ENCODE results near the gene ITIH1.

Gene ITIH1

DNA sequence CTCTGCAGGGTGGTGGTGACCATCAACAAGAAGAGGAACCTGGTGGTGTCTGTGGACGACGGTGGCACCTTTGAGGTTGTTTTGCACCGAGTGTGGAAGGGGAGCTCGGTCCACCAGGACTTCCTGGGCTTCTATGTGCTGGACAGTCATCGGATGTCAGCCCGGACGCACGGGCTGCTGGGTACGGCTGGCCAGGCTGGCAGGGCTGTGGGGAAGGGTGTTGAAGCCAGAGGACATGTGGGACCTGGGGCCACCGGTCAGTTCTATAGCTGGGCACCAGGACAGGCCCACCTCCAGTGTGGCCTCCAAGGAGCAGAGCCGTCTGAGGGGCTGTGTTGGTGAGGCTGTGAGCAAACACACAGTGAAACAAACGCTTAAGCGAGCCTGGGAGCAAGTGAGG, 13.3 kb downstream of the ITIH1 start:
- no peak for DNase-seq

DNA sequence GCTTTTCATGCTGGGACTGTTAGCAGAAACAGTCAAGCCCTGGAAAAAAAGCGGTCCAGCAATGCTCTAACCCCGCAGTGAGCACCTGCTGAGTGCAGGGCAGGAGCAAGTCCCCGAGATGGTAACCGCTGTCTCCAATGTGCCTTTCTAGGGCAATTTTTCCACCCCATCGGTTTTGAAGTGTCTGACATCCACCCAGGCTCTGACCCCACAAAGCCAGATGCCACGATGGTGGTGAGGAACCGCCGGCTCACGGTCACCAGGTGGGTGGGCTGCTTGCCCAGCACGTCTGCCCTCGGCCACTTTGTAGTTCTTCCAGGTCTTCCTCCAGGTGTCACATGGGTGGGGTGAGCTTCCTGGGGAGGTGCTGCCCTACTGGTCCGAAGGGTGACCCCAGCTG, 14.0 kb downstream of the ITIH1 start:
- no peak for DNase-seq

DNA sequence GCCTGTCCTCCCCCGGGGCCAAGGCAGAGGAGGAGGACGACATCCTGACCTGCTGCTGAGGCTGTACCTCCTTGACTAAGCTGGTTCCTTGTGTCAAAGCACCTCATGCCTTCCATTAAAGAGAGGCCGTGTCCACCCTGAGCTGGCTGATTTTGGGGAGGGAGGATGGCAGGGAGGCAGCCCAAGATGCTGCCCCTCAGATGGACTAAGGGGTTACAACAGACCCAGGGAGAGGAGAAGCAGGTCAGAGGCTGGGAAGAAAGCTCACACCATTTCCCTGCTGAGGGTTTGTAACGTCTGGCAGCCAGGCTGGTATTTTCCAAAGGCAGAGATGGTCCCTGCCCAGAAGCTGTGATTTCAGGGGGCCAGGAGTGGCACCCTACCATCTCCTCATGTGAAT, 14.5 kb downstream of the ITIH1 start:
- no peak for DNase-seq

DNA sequence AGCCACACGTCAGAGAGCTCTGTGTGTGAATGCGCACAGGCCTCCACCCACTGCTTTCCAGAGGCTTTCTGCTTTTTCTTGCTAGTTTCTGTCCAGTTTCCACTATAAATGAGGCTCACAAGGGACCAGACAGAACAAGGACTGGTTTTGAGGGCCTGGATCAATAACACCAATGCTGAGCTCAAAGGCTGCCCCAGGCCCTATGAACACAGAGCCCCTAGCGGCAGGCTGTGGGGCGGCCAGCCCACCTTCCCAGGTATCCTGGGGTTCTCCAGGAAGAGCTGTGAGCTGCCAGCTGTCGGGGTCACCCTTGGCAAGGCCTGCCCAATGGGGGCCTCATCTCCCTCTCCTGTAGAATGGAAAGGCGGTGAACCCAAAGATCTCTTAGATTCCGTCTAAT, 15.0 kb downstream of the ITIH1 start:
- no peak for DNase-seq

DNA sequence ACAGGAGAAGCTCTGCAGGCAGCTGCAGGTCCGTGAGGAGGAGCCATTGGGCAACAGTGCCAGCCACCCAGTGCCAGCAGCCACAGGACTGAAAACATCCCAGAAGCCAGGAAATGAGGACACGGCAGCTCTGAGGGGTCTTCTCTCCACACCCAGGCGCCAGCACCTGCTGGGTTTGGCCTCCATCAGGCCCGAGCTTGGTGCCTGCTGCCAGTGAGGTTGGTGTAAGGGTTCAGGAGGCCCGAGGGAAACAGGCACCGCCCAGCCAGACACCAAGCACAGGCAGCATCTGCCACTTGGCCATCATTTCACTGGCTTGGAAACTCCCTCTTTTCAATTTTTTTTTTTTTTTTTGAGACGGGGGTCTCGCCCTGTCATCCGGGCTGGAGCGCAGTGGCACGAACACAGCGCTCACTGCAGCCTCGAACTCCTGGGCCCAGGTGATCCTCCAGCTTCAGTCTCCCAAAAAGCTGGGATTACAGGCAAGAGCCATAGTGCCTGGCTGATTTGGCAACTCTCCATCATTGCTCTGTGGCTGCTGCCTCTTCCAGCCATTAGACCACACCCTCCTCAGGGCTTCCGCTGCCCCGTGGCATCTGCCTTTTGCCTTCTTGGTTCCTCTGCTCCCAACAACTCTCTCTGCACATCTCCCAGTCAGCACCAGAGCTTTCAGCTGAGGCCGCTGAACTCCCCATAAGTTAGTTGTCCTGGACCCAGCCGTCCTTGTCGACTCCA, 15.7 kb downstream of the ITIH1 start:
- no peak for DNase-seq

DNA sequence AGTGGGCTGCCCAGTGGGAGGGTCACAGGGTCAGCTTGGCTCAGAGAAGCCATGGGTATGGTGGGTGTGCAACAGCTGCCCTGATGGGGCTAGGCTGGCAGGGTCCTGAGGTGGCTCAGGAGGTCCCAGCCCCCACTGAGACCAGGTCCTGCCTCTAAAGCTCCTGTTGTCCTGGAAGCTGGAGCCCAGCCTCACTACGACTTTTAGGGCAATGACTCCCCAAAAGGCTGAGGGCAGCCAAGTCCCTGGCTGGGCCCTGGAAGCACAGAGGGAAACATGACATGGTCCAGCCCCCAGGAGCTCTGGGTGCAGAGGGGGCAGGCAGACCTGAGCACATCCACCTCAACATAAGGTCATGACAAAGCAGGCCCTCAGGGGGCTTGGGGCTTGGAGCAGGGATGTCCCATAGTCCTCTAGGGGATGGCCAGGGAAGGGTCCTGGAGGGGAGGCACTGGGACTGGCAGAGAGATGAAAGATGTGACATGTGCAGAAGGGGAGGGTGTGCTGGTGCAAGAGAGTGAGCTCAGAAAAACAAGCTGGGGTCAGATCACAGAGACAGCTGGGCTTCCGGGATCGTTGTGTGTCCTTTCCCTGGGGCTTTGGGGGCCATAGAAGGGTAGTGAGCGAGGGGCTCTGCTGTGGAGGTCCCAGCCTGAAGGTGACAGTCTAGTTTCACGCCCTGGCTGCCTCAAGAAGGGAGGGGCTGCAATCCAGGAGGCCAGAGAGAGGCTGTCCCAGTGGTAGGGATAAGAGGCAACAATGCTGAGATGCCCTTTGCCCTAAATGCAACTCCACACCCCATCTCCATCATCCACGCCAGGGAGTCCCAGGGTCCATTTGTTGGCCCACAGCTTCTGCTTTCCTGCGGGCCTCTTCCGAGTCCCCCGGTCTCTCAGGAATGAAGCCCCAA, 16.6 kb downstream of the ITIH1 start:
- no peak for DNase-seq

DNA sequence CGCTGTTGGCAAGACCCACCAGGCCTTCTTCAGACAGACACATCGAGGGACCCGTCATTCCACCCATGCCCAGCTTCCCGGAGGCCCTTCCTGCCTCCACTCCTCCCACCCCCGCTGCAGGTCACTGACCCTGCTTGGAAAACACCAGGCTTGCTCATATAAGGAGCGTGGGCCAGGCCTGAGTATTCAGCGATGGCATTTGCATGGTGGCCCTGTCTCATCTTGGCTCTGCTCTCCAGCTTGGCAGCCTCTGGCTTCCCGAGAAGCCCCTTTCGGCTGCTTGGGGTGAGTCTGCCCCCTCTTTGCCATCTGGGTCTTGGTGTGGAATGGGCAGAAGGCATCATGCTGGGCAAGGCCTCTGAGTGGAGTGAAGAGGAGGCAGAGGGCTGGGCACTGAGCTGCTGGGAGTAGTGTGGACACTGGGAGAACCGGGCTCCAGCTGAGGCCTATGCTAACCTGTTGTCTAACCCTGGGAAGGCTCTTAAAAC, 17.3 kb downstream of the ITIH1 start, which contains the start of gene ITIH3:
Gene ITIH3 (plus strand): TSS at position 185 of the 488 bp plus-strand sequence. CDS start 8 bp downstream, at position 193.
- no peak for DNase-seq

DNA sequence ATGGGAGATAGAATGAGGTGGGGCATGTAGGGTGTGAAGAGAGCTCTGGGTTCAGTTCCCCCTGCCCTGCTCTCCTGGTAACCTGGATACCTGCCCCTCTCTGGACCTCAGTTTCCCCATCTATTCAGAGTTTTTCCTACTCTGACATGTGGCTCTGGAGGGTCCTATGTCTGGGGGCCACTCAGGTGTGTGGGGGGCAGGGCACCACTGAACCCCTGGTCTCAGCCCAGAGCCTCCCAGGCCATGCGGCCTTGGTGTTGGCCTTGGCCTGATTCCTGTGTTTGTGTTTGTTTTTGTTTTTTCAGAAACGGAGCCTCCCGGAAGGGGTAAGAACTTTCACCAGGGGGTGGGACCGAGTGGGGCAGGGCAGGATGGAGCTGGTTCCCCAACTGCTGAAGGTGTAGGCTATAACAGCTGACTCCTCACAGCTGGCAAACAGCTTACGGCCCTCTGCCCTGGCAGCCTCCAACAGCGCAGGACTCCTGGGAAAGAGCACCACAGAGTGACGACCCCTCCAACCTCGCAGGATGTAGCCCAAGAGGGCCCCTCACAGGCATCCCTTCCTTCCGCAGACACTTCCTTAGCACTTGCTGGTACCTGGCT, 18.0 kb downstream of the ITIH1 start:
- DNase-seq = no peak

DNA sequence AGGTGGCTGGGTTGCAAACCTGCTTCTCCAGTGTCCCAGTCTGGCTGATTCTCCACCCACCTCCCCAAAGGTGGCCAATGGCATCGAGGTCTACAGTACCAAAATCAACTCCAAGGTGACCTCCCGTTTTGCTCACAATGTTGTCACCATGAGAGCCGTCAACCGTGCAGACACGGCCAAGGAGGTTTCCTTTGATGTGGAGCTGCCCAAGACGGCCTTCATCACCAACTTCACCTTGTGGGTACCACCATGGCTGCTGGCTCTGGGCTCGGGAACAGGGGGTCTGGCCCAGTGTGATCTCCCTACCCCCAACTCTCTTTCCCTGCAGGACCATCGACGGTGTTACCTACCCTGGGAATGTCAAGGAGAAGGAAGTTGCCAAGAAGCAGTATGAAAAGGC, 19.0 kb downstream of the ITIH1 start:
- DNase-seq = no peak

DNA sequence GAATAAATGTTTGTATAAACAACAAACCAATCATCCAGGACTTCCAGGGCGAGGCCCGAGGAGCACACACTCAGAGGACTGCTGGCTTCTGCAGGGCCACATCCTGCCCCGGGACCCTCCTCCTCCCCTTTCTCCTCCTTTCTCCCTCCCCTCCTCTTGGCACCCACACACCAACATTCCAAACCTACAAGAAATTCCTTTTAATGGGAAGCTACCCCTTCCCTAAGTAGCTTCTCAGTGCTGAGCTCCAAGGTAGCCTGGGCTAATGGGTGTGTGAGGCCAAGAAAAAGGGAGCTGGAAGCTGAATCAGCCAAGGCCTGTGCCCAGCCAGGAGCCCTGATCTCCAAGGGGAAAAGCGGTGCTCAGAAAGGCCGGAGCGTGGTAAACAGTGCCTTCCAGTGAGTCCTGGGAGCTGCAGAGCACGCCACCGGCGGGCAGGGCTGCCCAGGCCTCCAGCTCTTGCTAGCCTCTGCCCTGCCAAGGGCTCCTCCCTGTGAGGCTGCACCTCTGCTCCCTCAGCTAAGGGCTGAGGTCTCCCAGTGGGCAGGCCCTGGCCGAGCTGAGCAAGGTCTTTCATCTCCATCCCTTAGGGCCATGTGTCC, 21.1 kb downstream of the ITIH1 start:
- DNase-seq = no peak

DNA sequence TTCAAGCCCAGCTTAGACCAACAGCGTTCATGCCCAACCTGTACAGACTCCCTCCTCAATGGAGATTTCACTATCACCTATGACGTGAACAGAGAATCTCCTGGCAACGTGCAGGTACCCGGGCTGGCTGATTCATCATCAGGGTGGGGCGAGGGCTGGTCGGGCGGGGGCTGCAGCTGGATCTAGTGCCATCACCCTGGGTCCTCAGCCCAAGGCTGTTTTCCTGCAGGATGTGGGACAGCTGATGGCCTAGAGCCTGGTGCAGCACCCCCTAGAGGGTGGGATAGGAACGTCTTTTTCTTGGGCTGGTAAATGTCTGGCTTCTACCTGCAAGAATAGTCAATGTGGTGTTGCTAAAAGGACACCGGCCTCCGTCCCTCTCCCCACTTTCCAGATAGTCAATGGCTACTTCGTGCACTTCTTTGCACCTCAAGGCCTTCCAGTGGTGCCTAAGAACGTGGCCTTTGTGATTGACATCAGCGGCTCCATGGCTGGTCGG, 21.6 kb downstream of the ITIH1 start:
- DNase-seq = no peak

DNA sequence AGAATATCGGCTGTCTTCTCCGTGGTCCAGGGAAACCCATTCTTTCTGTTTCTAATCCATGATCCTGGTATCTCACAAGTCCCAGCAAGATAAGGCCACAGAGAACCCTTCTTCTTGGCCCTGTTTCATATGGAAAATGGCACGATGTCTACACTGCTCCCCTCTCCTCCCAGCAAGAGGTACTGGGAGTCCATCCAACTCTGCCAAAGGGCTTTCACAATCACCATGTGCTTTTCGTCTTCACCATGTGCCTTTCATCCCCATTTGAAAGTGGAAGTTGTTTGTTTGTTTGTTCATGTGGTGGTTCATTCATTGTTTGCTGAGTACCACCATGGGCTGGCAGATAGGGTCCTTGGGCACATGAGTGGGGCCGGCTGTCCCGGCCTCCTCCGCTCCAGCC, 22.7 kb downstream of the ITIH1 start:
- no peak for DNase-seq

DNA sequence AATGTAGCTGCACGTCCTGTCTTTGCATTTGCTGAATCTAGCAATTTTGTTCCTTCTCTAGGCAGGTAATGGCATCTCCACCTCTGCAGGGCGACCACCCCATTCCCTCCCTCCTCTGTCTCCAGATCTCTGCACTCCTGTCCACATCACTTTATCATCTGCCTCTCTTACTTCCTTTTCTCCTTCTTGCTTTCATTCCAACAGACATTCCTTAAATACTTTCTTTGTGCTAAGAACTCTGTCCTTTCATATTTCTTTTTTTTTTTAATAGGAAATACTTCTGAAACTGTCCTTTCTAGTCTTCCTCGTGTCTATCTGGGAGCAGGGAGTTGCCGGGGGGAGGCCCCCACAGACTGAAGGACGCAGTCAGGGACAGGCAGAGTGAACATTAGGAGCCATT, 24.4 kb downstream of the ITIH1 start:
- no peak for DNase-seq

DNA sequence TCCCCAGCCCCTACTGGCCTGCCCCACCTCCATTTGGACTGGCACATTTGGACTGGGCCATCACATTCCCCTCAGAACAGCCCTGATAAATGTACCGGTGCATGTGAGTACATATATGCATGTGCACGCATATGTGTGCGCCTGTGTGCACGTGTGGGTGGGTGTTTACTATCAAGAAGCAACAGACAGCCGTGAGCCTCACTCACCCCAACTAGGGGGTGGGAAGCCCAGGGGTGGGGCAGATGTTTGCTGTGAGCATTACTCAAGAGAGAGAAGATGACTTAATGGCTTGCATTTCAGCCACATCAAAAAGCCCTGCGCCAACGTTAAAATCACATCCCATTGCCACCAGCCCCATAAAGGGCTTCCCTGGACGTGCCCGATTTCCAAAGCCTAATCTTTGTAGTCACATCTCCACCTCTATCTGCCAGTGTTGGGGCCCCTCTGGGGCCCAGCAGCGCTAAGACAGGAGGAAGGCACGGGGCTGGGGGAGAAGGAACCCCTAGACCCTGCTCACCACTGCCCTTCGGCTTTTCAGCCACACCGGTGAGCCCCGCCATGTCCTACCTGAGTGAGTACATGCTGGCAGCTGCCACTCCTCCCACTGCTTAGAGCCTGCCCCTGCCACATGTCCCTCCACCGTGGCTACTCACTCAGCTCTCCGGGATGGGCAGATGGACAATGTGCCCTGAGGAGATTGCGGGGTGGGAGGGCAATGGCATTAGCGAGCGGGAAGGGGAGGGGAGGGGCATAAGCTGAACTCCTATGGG, 28.1 kb downstream of the ITIH1 start:
- no peak for DNase-seq

DNA sequence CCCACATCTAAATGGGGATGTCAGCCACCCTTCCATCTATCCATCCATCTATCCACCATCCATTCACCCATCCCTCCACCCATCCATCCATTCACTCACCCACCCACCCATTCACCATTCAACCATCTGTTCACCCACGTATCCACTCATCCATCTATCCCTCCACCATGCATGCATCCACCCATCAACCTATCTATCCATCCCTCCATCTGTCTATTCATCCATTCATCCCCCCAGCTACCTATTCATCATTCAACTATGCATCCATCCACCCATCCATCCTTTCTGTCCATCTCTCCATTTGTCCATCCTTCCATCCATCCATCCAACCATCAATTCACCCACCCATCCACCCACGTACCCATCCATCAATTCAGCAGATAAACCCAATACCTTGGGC, 31.8 kb downstream of the ITIH1 start:
- DNase-seq = no peak

DNA sequence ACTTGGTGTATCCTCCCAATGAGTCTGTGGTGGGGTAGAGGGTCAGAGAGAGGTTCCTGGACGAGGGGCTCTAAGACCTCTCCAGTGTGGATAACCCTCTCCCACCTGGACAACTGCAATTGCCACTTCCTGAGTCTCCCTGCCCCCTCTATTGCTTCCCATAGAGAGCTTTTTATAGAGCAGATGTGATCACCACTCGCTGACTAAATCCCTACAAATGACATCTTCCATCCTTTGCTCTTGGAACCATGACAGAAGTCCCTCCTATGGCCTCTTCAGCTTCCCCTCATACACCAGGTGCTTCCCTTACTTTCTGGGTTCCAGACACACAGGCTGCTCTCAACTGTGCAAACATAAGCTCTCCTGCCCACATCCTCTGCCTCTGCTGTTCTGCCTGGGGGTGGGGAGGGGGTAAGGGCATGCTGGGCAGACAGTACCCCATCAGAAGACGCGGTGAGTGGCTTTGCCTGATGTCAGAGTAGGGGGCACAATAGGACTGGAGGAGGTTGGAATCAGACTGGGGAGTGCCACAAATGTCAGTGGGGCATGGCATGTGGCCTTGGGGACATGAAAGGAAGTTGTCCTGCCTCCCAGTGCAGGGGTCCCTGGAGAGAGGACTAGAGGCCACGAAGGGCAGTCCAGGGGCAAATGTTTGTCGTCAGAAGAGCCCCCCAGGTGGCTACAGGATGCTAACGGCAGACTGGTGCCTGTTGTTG, 32.4 kb downstream of the ITIH1 start:
- no peak for DNase-seq

DNA sequence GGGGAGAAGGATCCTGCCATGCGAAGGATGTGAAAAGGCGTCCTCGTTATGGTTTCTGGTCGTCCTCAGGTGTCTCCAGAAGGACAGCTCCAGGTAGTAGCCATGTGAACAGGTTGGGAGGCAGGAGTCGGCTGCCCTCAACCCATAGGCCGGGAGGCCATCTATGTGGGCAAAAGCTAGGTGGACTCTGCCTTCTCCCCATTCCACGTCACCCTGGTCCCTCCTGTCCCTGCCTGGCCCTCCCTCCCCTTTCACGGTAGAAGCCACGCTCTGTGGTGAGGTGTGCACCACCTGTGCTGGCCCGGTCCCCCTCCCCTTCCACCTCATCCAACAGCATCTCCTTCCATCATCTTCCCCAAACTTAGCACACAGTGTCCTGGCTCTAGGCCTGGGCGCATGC, 33.5 kb downstream of the ITIH1 start:
- no peak for DNase-seq

DNA sequence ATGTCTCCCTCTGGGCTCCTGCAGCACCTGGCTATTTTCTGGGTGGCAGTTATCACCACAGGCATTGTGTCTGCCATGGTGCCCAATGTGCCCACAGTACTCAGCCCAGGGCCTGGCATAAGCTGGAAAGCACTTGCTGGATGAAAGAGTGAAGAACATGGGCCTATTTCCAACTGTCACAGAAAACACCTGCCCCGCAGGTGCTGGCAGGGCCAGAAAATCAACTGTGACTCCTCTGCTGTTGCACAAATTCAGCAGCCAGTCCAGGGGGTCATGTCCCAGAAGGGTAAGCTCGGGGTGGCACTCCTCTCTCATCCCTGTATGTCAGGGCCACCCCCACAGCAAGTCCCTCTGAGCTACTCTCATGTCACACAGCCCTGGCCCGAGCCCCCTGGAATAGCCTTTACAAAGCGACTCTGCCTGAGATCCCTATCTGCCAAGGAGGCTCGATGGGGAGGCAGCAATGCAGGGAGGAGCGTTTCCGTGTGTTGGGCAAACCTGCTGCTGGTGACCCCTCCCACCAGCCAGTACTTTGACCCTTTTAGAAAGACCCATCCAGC, 34.1 kb downstream of the ITIH1 start:
- DNase-seq = no peak

DNA sequence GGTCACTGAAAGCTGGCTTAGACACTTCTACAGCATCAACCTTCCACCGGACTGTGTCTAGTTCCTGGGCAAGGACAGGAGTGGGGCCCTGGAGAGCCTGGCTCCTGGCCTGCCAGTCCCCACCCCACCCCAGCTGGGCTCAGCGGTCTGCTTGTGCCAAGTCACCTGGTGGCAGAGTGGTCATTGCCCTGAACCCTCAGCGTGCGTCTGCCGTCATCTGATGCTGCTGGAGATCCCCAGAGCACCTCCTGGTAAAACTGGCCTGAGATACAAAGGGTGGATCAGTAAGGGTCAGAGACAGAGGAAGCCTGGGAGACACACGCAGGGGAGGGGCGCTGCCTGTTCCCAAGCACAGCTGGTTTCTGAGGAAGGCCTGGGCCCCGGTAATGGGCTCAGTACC, 36.4 kb downstream of the ITIH1 start:
- DNase-seq = no peak

DNA sequence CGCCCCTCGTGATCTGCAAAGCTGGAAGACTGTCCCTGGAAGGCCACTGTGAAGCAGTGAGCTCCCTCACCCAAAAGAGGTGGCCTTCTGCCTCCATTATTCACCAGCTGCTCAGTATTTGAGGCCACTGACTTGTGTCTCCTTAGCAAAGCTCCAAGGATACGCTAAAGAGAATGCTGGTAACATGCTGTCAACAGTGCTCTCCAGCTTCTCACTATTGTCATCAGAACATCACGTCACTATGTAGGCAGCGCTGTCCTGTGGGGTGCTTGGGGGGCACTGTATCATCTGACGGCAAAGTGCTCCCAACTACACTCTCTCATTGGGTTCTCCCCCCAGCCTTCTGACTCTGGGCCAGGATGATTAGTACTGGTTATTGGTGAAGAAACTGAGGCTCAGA, 38.8 kb downstream of the ITIH1 start:
- DNase-seq = no peak

DNA sequence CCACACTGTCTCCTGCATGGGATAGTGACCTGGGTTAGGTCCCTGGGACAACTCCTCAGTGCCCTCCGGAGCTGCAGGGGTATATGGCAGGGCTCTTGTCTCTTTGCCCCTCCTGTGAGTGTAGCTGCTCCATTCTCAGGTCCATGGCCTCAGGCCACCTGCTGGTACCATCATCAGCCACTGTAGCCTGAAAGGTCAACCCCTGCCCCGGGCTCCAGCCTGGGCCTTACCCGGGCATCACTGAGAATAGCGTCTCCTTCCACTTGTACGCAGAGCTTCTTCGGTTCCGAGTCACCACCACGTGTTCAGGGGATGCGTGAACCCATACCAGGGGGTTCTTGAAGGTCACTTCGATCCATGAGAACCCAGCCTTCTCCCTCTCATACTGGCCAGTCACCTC, 39.3 kb downstream of the ITIH1 start:
- DNase-seq = no peak

Data from right kidney (tissue), 1 donor.